ENCODE results near the gene MYPN. TPM values are rescaled to one million over a fixed set of nuclear protein-coding genes. Genes with fewer than 3 reads are reported as not detected.

The MYPN gene
- polyA plus RNA-seq, 1 experiment: 9.7 TPM

GRCh38 chr10:68108051-68108450 lies 1.2 kb upstream of the MYPN start:
- Histone ChIP-seq H3K27me3 (ENCODE audit: control insufficient read depth, insufficient read depth, low read length) (no peaks in the 10 kb centered on the region), H3K4me3 (ENCODE audit: low read depth, low read length) (no peak overlapping the region), H3K36me3 (ENCODE audit: control insufficient read depth, insufficient read depth, low read length) (no peaks in the 10 kb centered on the region)
- no peak for TF ChIP-seq CTCF (IDR thresholded peaks at IDR 0.05; ENCODE audit: insufficient read depth, low read depth, low read length)
- ChIA-PET CTCF (interaction anchor here (0.7 to 1.9 kb wide), 2 partner anchors 25 to 48 kb away, joined by 3 to 7 read pairs; no protein-coding TSS in a partner anchor), POLR2A (no interaction called here)
- DNase-seq (ENCODE audit: low read depth): no peak

GRCh38 chr10:68108653-68109052 lies 635 bp upstream of the MYPN start:
- TF ChIP-seq CTCF (IDR thresholded peaks at IDR 0.05; ENCODE audit: insufficient read depth, low read depth, low read length): no peak
- ChIA-PET POLR2A (no interaction called here), CTCF (interaction anchor here (0.5 to 1.5 kb wide), 4 partner anchors 12 to 331 kb away, joined by 3 to 5 read pairs (median 4); no protein-coding TSS in a partner anchor)
- no peak overlapping the region for H3K4me3 ChIP-seq (ENCODE audit: low read depth, low read length)
- no peaks in the 10 kb centered on the region for H3K36me3 ChIP-seq (ENCODE audit: control insufficient read depth, insufficient read depth, low read length)
- no peaks in the 10 kb centered on the region for H3K27me3 ChIP-seq (ENCODE audit: control insufficient read depth, insufficient read depth, low read length)
- no peak for DNase-seq (ENCODE audit: low read depth)

GRCh38 chr10:68110027-68110426 lies 739 bp downstream of the MYPN start:
- Histone ChIP-seq H3K27me3 (ENCODE audit: control insufficient read depth, insufficient read depth, low read length) (no peaks in the 10 kb centered on the region), H3K4me3 (ENCODE audit: low read depth, low read length) (no peak overlapping the region), H3K36me3 (ENCODE audit: control insufficient read depth, insufficient read depth, low read length) (no peaks in the 10 kb centered on the region)
- no peak for TF ChIP-seq CTCF (IDR thresholded peaks at IDR 0.05; ENCODE audit: insufficient read depth, low read depth, low read length)
- CTCF ChIA-PET: interaction anchor here (0.9 to 1.6 kb wide), 5 partner anchors 9 to 48 kb away, joined by 3 to 5 read pairs (median 3); no protein-coding TSS in a partner anchor
- DNase-seq (ENCODE audit: low read depth): no peak
- POLR2A ChIA-PET: no interaction called here

- ChIA-PET CTCF (no interaction called here), POLR2A (no interaction called here)
- Histone ChIP-seq H3K27me3 (ENCODE audit: control insufficient read depth, insufficient read depth, low read length) (no peaks in the 10 kb centered on the region), H3K4me3 (ENCODE audit: low read depth, low read length) (no peak overlapping the region), H3K36me3 (ENCODE audit: control insufficient read depth, insufficient read depth, low read length) (no peaks in the 10 kb centered on the region)
- no peak for DNase-seq (ENCODE audit: low read depth)
- no peak for TF ChIP-seq CTCF (IDR thresholded peaks at IDR 0.05; ENCODE audit: insufficient read depth, low read depth, low read length)
These were observed 2.3 kb downstream of the MYPN start for GRCh38 chr10:68111584-68111983.

- ChIA-PET CTCF (interaction anchor here (1.0 kb wide), 1 partner anchor 11 kb away, joined by 3 read pairs; no protein-coding TSS in a partner anchor), POLR2A (no interaction called here)
- Histone ChIP-seq H3K27me3 (ENCODE audit: control insufficient read depth, insufficient read depth, low read length) (no peaks in the 10 kb centered on the region), H3K36me3 (ENCODE audit: control insufficient read depth, insufficient read depth, low read length) (no peaks in the 10 kb centered on the region), H3K4me3 (ENCODE audit: low read depth, low read length) (no peak overlapping the region)
- no peak for DNase-seq (ENCODE audit: low read depth)
- TF ChIP-seq CTCF (IDR thresholded peaks at IDR 0.05; ENCODE audit: insufficient read depth, low read depth, low read length): no peak
These were observed 3.5 kb downstream of the MYPN start for GRCh38 chr10:68112837-68113236.
